Esophagus squamous epithelium (tissue), 4 donors: Measurements from ENCODE around the gene WDR48.

Experiments used
- CTCF ChIP-seq, 6 experiments: fragments of 450-650 bp in 4 of 6; fragments of 200-600 bp in 2 of 6; sonication (generic) in 2 of 6; IDR thresholded peaks; one replicate each; pipeline ENCODE4 v1.5.1; 2016 to 2019; ENCODE audit warnings: antibody characterized with exemption in 6 of 6, mild to moderate bottlenecking in 4 of 6, moderate library complexity in 4 of 6
- POLR2A ChIP-seq, 4 donors: fragments of 450-650 bp; IDR thresholded peaks; one replicate each; pipeline ENCODE4 v1.6.1; 2017; ENCODE audit warnings: antibody characterized with exemption in 4 of 4, mild to moderate bottlenecking in 4 of 4, moderate library complexity in 3 of 4

GRCh38 chr3:39075910-39076309 is 24.1 kb downstream of the WDR48 start:
- TF ChIP-seq CTCF (IDR thresholded peaks at IDR 0.05) (no peak), POLR2A (IDR thresholded peaks at IDR 0.05) (no peak)
